Activated T-helper 2 cell treated with anti-CD3 and anti-CD28 coated beads, Interferon-gamma antibody, Interleukin-2, Interleukin-4, amounts not matched to agents 10 μg/mL and 5 μg/mL and 100 μg/mL, durations not matched to agents 14 hours and 24 hours and 36 hours (primary cell): Measurements from ENCODE around the gene TRIM41. TPM values are rescaled to one million over a fixed set of nuclear protein-coding genes. Genes with fewer than 3 reads are reported as not detected.
"Not testable (repeated sequence)": the region's sequence is repeated elsewhere in the genome, so short reads cannot be mapped to it uniquely, and the experiment has no call there.

Experiments used
- DNase-seq: peaks from one replicate; pipeline ENCODE4 v3.0.0; 2021; ENCODE audit warnings: low spot score
- H3K27ac Mint-ChIP-seq: one replicate; pipeline ENCODE4 v1.8.0; 2021; ENCODE audit warnings: mixed read lengths
- H3K27me3 Mint-ChIP-seq: one replicate; pipeline ENCODE4 v1.8.0; 2021; ENCODE audit warnings: low read depth, mixed read lengths
- H3K36me3 Mint-ChIP-seq: one replicate; pipeline ENCODE4 v1.8.0; 2021; ENCODE audit warnings: low read depth, mixed read lengths
- H3K4me1 Mint-ChIP-seq: one replicate; pipeline ENCODE4 v1.8.0; 2021; ENCODE audit warnings: low read depth, mixed read lengths
- H3K4me3 Mint-ChIP-seq: one replicate; pipeline ENCODE4 v1.8.0; 2021; ENCODE audit warnings: low read depth, mild to moderate bottlenecking, moderate library complexity, mixed read lengths
- H3K9me3 Mint-ChIP-seq: one replicate; pipeline ENCODE4 v1.8.0; 2021; ENCODE audit warnings: mixed read lengths
- intact Hi-C: fragments of 100-400 bp; cut with micrococcal nuclease; formaldehyde crosslinking; loops from one replicate; pipeline ENCODE4 v1.15.1; 2023
- total RNA-seq: library from RNA; stranded (reverse); gene quantifications from 2 replicates; pipeline ENCODE4 v1.2.3, GENCODE V29; 2022

TRIM41 gene
- total RNA-seq, 1 donor from 2014 or later, result 33.0 TPM

DNA sequence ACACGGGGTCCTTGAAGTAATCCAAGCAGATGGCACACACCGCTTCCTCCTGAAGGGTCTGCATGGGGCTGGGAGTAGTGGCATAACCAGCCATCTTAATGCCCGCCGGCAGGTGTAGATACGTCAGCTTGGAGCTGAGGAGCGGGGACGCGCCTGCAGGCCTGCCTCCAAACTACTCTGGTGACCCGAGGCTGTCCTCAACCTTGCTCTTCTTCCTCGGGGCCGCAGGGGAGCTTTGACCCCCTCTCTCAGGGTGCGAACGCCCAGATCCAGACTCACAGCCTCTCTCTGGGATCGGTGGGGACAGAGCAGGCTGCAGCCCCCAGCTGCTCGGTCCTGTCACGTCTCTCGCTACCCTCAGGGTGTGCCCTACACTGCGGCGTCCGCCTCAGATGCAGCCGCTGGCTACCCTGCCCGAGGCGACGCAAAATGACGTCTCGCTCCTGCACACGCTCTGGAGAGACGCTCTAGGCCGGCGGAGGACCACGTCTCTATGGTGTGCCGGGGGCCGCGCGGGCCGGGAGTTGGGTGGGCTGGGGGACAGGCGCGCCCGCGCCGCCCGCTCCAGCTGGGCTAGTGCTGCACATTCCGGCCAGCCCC is 37.7 kb downstream of the TRIM41 start, which contains the start of gene TRIM52:
Gene TRIM52, minus strand, starts transcription at position 424 of the 600 bp plus-strand sequence. Its CDS starts 330 bp downstream, at position 94.
- H3K4me3 Mint-ChIP-seq, result peak within 1 kb of the TSS; percentile 99
- H3K4me1 Mint-ChIP-seq, result peaks cover 38% of the 10 kb centered on the region
- peaks cover 41% of the 10 kb centered on the region for H3K36me3 Mint-ChIP-seq
- H3K27ac Mint-ChIP-seq, result peak within 1 kb of the TSS; percentile 94
- H3K27me3 Mint-ChIP-seq, result no peaks in the 10 kb centered on the region
- peak; percentile 88 for DNase-seq
- H3K9me3 Mint-ChIP-seq, result no peaks in the 10 kb centered on the region
- intact Hi-C loops, result loop anchor here (1.0 to 5.0 kb wide), 4 partner anchors 15 to 449 kb away; partner anchors contain the start of gene TRIM41

DNA sequence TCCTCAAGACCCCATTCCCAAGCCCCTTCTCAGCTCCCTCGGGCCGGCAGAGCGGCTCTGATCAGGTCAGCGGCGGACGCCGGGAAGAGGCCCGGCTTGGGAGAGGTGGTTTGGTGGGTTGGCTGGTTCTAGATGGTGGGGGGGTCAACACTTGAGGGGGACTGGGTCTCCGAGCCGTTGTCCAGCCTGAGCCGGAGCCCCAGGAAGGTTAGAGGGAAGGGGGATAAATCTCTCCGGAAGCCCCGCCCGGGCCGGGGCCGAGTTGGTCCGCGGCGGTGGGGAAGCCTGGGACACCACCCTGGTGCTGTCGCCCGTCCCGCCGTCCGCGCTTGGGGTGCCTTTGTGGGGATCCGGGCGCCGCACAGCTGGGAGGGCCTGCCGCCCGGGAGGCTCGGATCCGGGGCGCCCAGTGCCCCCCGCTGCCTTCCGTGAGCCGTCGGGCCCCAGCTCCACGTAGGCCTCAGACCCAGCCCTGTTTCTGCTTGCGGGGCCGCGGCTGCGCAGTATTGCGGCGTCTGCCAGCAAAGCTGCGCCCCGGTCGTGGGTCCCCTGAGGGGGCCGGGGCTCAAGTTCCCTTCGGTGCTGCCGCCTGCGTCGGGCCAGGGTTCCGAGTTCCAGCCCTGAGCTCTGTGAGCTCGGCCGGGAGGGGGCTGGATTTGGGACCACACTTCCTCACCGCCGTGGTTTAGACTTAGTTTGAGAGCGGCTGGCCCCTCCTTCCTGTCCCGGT is 38.4 kb downstream of the TRIM41 start:
- intact Hi-C loops, result loop anchor here (1.0 to 5.0 kb wide), 4 partner anchors 15 to 449 kb away; partner anchors contain the start of gene TRIM41
- peak overlapping the region; percentile 94 for H3K27ac Mint-ChIP-seq
- peak; percentile 77 for DNase-seq
- peaks cover 35% of the 10 kb centered on the region for H3K36me3 Mint-ChIP-seq
- H3K9me3 Mint-ChIP-seq, result no peaks in the 10 kb centered on the region
- H3K27me3 Mint-ChIP-seq, result no peaks in the 10 kb centered on the region
- H3K4me1 Mint-ChIP-seq, result peaks cover 32% of the 10 kb centered on the region
- H3K4me3 Mint-ChIP-seq, result peak overlapping the region; percentile 99

- Mint-ChIP-seq H3K4me3 (peak overlapping the region; percentile 23), H3K36me3 (peaks cover 20% of the 10 kb centered on the region), H3K27me3 (no peaks in the 10 kb centered on the region), H3K27ac (no peak overlapping the region), H3K4me1 (peaks cover 20% of the 10 kb centered on the region), H3K9me3 (no peaks in the 10 kb centered on the region)
- DNase-seq, result no peak
- intact Hi-C loops, result loop anchor here (5.0 kb wide), 1 partner anchor 451 kb away; no protein-coding TSS in a partner anchor
Measured at GRCh38 chr5:181263633-181264032, 40.6 kb downstream of the TRIM41 start.

DNA sequence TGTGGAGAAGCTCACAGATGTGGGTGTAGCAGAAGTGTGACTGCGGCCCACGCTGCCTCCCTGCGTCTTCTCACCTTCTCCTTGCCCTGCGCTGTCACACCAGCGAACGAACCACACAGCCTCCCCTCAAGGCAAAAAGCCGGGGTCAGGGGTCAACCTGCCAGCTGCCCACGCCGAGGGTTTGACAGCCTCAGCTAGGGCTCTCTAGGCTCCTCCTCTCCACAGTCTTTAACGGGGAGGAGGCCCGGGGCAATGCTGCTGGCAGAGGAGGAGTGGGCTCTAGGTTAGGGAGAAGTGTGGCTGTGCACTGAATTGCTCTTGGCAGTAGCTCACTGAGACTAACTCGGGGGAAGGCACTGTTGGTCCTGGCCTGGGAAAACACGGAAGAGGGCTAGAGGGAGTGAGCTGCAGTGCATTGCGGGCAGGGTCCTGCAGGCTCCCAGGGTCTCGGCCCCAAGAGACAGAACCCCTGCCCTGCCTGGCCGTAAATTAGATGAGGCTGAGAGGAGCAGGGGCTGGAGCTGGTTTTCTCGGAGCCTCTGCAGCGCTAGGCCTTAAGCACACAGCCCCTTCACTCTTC is 42.1 kb downstream of the TRIM41 start:
- peaks cover 20% of the 10 kb centered on the region for H3K36me3 Mint-ChIP-seq
- H3K27me3 Mint-ChIP-seq, result no peaks in the 10 kb centered on the region
- intact Hi-C loops, result no loop called here
- H3K9me3 Mint-ChIP-seq, result no peaks in the 10 kb centered on the region
- peaks cover 4% of the 10 kb centered on the region for H3K4me1 Mint-ChIP-seq
- no peak for DNase-seq
- no peak overlapping the region for H3K27ac Mint-ChIP-seq
- no peak overlapping the region for H3K4me3 Mint-ChIP-seq

- intact Hi-C loops, H3K4me3 Mint-ChIP-seq, H3K9me3 Mint-ChIP-seq, H3K4me1 Mint-ChIP-seq, H3K27me3 Mint-ChIP-seq, H3K27ac Mint-ChIP-seq, DNase-seq: not testable (repeated sequence)
- peaks cover 11% of the 10 kb centered on the region for H3K36me3 Mint-ChIP-seq
Measured at GRCh38 chr5:181267291-181267904, 44.3 kb downstream of the TRIM41 start.

DNA sequence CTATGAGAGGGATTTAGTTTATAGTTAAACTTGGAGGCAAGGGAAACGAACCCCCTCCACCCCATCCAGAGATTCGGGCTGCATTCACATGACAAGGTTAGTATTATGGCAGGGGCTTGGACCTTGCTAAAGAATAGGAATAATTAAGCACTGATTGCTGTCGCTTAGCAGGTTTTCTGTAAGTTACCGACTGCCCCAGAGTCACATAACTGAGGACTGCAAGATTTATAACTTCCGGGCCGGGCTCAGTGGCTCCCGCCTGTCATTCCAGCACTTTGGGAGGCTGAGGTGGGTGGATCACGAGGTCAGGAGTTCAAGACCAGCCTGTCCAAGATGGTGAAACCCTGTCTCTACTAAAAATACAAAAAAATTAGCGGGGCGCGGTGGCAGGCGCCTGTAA is 44.8 kb downstream of the TRIM41 start:
- H3K27ac Mint-ChIP-seq, H3K4me1 Mint-ChIP-seq, H3K4me3 Mint-ChIP-seq, DNase-seq, H3K27me3 Mint-ChIP-seq, H3K9me3 Mint-ChIP-seq, intact Hi-C loops: not testable (repeated sequence)
- H3K36me3 Mint-ChIP-seq, result peaks cover 11% of the 10 kb centered on the region

- DNase-seq, result no peak
- intact Hi-C loops, result no loop called here
- H3K27me3 Mint-ChIP-seq, result no peaks in the 10 kb centered on the region
- H3K4me1 Mint-ChIP-seq, result no peaks in the 10 kb centered on the region
- no peaks in the 10 kb centered on the region for H3K36me3 Mint-ChIP-seq
- no peak overlapping the region for H3K4me3 Mint-ChIP-seq
- no peak overlapping the region for H3K27ac Mint-ChIP-seq
- no peaks in the 10 kb centered on the region for H3K9me3 Mint-ChIP-seq
Measured at GRCh38 chr5:181271081-181271480, 48.0 kb downstream of the TRIM41 start.

DNA sequence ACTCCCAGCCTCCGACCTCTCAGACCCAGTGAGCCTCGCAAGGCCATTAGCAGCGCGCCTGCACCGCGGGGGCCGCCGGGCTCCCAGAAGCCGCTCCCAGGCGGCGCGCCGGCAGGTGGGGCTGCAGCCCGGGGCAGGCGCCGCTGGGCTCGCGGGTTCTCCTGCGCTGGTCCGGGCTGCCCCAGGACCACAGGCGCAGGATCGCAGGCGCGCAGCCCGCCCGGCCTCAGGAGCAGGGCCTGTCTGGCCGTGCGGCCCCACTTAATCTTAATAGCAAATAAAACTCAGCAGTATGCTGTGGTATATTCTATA is 50.3 kb downstream of the TRIM41 start:
- H3K27me3 Mint-ChIP-seq, DNase-seq, H3K9me3 Mint-ChIP-seq, H3K4me3 Mint-ChIP-seq, intact Hi-C loops, H3K36me3 Mint-ChIP-seq, H3K4me1 Mint-ChIP-seq, H3K27ac Mint-ChIP-seq: not testable (repeated sequence)

GRCh38 chr5:181280251-181280762 is 57.2 kb downstream of the TRIM41 start:
- no peaks in the 10 kb centered on the region for H3K4me1 Mint-ChIP-seq
- H3K4me3 Mint-ChIP-seq, result no peak overlapping the region
- no peak for DNase-seq
- H3K27ac Mint-ChIP-seq, result no peak overlapping the region
- no peaks in the 10 kb centered on the region for H3K36me3 Mint-ChIP-seq
- intact Hi-C loops, result no loop called here
- peaks cover 9% of the 10 kb centered on the region for H3K27me3 Mint-ChIP-seq
- H3K9me3 Mint-ChIP-seq, result no peaks in the 10 kb centered on the region

DNA sequence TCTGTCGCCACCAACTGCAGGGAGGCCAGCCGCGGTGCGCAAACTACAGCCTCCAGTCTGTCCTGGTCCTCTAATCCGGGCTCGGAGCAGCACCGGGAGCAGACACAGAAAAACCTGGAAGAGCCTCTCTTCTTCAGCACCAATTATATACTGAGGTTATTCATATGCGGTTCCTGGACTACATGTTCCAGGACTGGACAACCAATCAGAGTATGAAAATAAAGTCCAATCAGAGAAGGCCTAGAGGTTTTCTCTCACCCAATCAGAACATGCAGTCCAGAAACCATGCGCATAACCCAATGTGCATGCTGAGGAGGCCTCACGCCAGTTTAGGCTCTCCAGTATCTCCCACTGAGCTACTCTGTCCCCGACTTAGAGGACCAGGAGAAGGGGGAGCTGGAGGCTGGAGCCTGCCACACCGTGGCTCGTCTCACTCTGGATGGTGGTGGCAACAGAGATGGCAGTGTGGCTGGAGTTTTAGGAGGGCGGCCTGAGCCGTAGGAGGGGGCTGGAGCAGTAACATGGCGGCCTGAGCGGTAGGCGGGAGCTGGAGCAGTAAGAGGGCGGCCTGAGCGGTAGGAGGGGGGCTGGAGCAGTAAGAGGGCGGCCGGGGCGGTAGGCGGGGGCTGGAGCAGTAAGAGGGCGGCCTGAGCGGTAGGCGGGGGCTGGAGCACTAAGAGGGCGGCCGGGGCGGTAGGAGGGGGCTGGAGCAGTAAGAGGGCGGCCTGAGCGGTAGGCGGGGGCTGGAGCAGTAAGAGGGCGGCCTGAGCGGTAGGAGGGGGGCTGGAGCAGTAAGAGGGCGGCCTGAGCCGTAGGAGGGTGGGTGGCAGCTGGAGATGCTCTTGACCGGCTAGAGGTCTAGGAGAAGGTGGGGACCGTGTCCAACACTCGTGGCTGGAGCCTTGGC is 58.2 kb downstream of the TRIM41 start:
- H3K4me1 Mint-ChIP-seq, result no peaks in the 10 kb centered on the region
- no peaks in the 10 kb centered on the region for H3K36me3 Mint-ChIP-seq
- no peak overlapping the region for H3K27ac Mint-ChIP-seq
- intact Hi-C loops, result no loop called here
- no peaks in the 10 kb centered on the region for H3K9me3 Mint-ChIP-seq
- H3K4me3 Mint-ChIP-seq, result no peak overlapping the region
- DNase-seq, result no peak
- H3K27me3 Mint-ChIP-seq, result peaks cover 9% of the 10 kb centered on the region

GRCh38 chr5:181281984-181282316 is 58.9 kb downstream of the TRIM41 start:
- no peak overlapping the region for H3K27ac Mint-ChIP-seq
- no peaks in the 10 kb centered on the region for H3K36me3 Mint-ChIP-seq
- intact Hi-C loops, result no loop called here
- H3K4me3 Mint-ChIP-seq, result no peak overlapping the region
- H3K4me1 Mint-ChIP-seq, result no peaks in the 10 kb centered on the region
- H3K27me3 Mint-ChIP-seq, result peaks cover 9% of the 10 kb centered on the region
- no peak for DNase-seq
- H3K9me3 Mint-ChIP-seq, result no peaks in the 10 kb centered on the region

DNA sequence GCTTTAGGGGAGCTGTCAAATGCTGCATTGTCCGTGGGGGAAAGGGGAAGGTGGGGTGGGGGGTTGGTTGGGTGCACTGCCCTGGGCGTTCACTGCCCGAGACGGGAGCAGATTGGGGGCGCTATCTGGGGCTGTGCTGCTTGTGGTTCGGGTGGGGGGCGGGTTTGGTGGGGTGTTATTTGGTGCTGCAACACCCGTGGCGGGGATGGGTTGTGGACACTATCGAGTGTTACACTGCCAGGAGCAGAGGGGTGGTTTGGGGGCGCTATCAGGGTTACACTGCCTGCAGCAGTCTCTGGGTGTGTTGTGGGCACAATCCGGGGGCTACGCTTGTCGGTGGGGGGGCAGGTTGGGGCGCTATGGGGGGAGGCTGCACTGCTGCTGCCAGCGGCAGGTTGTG is 59.3 kb downstream of the TRIM41 start:
- not testable (repeated sequence) for H3K27me3 Mint-ChIP-seq, H3K36me3 Mint-ChIP-seq, H3K4me1 Mint-ChIP-seq

More for the DNA sequence above, 59.3 kb downstream of the TRIM41 start:
- H3K9me3 Mint-ChIP-seq, H3K27ac Mint-ChIP-seq, intact Hi-C loops, DNase-seq, H3K4me3 Mint-ChIP-seq: not testable (repeated sequence)
